IPS-11a (cell line): ENCODE measurements around the gene SPINK6.

Experiments
- H3K4me3 ChIP-seq: one replicate; pipeline ENCODE4 v1.5.1; 2013; ENCODE audit warnings: low read depth, low read length, control low read depth

The SPINK6 gene, protein sequence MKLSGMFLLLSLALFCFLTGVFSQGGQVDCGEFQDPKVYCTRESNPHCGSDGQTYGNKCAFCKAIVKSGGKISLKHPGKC

DNA sequence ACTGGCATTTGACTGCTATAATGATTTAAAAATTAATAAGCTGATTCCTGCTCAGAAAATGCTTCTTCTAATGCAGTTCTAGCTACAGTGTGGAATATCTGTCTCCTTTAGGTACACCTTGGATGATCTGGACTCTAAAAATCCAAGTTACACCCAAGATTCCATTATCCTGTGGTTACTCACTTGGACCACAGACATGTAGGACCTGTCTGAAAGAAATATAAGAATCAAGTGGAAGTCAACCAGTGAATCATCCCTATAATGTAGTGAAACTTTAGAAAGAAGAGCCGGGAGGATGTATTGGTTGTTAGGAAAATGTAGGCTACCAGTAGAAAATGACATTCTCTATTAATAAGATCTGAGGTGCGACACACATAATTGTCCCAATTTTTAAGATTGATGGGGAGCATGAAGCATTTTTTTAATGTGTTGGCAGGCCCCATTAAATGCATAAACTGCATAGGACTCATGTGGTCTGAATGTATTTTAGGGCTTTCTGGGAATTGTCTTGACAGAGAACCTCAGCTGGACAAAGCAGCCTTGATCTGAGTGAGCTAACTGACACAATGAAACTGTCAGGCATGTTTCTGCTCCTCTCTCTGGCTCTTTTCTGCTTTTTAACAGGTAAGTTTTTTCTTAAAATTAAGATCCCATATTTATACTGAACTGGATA lies at the start of gene SPINK6:
Gene SPINK6, plus strand, starts transcription at position 512 of the 673 bp plus-strand sequence. Its CDS starts 55 bp downstream, at position 567.
- no peak within 1 kb of the TSS for H3K4me3 ChIP-seq

DNA sequence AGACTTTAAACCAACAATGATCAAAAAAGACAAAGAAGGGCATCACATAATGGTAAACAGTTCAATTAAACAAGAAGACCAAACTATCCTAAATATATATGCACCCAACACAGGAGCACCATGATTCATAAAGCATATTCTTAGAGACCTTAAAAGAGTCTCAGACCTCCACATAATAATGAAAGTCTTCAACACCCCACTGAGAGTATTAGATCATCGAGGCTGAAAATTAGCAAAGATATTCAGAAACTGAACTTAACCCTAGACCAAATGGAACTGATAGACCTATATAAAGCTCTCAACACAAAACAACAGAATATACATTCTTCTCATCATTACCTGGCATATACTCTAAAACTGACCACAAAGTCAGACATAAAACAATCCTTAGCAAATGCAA lies 46.2 kb upstream of the SPINK6 start:
- H3K4me3 ChIP-seq, result no peak overlapping the region

DNA sequence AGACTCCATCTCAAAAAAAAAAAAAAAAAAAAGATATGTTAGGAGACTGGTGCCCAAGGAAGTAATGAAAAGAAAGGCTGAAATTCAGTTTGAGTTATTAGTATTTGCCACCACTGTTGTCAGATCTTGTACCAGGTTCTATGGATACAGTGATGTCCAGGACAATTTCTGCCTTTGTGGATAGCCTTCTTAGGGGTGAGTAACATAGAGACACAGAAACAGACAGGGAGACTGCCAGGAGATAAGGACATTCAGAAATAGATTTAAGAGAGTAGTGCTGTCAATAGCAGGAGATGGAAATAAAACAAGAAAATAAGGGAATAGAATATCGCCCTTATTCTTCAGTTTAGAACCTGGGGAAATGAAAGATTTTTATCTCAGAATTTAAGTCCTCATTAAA lies 40.8 kb upstream of the SPINK6 start:
- no peak overlapping the region for H3K4me3 ChIP-seq

DNA sequence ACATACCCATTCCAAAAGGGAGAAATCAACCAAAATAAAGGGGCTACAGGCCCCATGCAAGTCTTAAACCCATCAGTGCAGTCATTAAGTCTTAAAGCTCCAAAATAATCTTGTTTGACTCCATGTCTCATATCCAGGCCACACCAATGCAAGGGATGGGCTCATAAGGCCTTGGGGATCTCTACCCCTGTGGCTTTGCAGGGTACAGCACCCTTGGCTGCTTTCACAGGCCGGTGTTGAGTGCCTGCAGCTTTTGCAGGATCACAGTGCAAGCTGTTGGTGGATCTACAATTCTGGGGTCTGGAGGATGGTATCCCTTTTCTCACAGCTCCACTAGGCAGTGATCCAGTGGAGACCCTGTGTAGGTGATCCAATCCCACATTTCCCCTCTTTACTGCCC lies 39.5 kb upstream of the SPINK6 start:
- H3K4me3 ChIP-seq, result no peak overlapping the region

DNA sequence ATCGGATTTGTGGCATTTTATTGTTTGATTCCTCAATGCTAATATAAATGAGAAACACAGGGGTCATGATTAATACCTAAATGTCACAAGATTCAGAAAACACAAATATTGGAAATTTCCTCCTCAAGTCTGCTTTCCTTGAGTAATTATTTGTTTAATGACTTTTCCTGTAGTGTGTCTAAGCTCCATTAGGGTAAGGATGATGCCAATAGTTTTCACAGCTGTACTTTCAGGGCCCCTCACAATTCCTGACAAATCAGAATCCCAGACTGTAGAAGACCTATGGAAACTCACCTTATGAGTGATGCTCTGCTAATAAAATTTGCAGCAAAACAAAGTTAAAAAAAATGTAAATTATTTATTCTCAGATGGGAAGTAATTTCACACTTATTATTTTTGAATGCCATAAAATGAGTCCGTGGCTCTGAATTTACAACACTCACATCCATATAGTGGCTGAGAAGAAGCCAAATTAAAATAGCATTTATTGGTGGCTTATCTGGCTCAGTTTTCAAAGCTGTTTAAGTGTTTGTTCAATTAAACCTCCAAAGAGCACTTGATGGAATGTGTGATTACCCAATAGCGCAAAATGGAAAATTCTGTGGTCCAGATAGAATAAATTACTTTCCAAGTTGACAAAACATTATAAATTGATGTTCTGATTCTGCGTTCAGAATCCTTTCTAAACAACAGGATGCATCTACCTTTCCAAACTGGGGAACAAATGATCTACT lies 36.1 kb upstream of the SPINK6 start:
- no peak overlapping the region for H3K4me3 ChIP-seq

DNA sequence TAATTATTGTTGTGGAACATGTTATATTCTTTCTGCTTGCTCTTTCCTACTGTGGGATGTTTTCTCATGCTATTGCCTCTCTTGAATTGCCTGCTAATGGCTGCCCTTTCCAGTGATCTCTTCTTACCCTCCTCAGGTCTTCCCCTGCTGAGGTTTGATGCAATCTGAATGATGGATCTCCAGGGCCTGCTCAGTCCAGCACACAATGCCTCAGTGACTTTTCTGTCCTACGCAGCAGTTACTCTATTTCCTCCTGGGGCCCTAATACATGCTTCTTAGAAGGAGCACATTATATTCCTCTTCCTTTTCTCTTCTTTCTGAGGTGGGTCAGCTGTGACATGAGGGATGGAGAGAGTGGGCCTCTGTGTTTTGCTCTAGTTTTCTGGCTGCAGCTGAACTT lies 34.6 kb upstream of the SPINK6 start, which contains the start of gene SPINK14:
Gene SPINK14, plus strand, starts transcription at position 301 of the 400 bp plus-strand sequence. CDS start 1,187 bp downstream, outside the sequence.
- H3K4me3 ChIP-seq, result no peak within 1 kb of the TSS

DNA sequence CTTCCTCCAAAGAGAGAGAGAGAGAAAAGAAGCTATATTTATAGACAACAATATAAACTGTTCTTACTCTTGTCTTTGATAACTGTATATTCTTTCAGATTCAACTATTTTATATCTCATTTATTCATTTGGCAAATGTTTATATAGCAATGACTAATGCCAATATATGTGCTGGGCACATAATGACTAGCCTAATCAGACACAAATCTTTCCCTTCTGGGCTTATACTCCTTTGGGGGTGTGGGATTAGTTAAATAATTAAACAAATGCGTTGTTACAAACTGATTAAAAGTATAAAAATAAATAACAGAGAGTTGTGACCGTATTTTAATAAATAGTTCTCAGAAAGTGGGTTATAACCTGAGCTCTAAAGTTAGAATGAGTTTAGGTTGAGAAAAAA lies 30.5 kb upstream of the SPINK6 start:
- no peak overlapping the region for H3K4me3 ChIP-seq

DNA sequence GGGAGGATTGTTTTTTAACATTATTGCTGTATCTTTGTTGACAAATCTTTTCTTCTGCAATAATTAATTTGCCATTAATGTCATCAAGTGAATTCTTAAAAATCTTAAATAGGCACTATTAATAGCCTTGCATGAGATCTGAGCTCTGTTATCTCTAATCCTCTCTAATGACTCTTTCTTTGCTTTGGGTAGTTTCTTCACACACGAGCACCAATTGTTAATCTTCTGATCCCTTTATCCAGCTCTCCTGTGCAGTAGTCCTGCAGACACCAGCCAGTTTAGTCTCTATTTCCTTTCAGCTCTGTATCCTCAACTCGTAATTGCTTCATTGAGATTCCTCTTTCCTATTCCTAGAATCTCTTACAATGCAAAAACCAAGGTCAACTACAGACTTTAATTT lies 26.4 kb upstream of the SPINK6 start:
- H3K4me3 ChIP-seq, result no peak overlapping the region

DNA sequence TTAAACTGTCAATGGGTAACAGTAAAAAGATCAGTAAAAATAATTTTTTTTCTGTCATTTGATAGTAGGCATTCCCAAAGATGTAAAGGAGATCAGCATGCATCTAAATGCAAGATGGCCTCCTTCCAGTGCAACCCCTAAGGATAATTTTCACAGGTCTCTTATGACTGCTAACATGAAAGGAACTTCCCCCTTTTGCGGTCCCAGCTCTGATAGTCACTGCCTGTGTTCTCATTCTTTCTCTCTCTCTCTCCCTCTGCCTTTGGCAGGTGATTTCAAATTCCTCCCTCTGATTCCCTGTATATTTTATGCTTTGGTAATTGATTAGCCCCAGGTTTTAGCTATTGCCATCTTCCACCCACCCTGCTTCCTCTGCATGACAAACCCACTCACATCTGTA lies 25.6 kb upstream of the SPINK6 start:
- H3K4me3 ChIP-seq, result no peak overlapping the region

DNA sequence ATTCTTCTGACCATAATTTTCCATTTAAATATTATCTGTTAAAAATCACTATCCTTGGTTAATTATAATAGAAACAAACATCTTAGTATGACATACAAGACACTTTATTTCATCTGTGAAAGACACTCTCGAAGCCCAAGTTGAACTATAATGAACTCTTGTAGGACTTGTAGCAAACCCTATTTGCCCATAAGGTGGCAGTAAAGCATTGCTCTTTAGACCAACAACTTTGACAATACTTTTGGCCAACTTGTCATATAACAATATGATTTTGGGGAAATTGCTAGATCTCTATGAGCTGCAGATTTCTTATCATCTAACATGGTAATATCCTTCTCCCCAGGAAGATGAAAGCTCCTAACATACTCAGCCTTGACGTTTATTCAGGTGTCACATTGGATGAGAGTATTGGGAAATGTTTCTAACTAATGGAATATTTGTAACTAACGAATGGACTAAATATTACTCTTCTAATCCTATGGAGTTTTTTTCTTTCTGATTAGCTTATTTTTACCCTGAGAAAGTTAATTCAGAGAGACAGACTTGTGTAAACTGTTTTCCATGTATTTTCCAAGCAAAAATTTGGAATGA lies 23.5 kb upstream of the SPINK6 start:
- no peak overlapping the region for H3K4me3 ChIP-seq

DNA sequence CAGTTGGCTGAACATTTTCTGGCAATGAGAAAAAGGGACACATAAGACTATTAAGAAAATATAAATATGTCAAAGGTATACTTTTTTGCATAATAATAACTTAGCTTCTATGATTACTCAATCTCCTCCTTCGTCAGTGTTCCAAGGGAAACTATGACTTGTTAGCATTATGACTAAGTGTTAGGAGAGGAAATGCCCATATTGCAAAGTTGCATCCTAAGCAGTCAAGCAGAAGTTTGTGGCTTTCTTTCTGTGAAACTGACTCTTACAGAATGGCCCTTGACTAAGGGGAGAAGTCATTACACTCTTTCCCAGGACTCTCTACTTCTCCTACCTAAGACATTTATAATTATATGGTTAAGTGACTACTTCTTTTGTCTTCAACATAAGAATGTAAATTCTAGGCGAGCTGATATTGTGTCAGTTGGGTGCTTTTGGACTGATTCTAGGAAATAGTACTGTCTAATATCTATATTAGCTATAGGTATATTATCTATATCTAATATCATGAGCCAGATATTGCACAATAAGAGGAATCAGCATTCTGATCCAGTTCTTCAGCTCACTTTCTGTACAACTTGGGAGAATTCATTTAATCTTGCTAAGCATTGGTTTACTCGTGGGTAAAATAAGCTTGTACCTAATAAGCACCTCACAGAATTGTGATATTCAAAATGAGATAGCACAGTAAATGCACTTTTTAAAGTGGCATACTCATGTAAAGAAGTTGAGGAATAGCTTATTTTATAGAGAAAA lies 16.4 kb upstream of the SPINK6 start:
- H3K4me3 ChIP-seq, result no peak overlapping the region

DNA sequence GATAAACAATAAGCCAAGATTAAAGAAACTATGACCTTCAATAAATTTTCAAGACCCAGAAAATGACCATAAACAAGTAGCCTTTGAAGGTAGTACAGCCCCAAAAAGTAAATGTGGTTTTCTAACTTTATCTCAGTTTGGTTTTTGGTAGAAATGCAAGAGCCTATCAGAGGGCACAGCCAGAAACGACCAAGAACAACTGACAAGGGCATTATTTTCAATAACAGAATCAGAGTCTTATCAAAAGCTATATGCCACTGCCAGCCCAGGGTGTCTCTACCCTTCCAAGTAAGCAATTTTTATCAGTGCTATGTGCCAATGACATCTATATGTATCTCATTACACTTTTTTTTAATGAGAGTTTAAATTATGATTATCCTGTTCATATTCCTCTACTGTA lies 11.8 kb upstream of the SPINK6 start:
- H3K4me3 ChIP-seq, result no peak overlapping the region

DNA sequence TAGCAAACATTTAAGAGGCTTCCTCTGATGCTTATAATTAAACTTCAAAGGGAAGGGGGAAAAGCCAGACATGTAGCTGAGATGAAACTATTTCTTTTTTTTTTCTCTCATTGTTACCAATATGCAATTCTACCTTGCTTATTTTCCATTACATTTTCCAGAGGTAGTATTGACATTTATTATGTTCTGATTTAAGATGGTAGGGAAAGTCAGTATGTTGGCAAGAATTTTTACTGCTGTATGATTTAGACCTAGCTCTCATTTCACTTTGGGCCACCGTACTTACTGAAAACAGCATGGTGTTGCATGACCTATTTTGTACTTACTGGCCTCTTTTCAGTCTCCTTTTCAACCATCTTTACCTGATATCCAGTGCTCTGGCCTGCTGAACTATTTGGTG lies 9.6 kb upstream of the SPINK6 start:
- H3K4me3 ChIP-seq, result no peak overlapping the region

DNA sequence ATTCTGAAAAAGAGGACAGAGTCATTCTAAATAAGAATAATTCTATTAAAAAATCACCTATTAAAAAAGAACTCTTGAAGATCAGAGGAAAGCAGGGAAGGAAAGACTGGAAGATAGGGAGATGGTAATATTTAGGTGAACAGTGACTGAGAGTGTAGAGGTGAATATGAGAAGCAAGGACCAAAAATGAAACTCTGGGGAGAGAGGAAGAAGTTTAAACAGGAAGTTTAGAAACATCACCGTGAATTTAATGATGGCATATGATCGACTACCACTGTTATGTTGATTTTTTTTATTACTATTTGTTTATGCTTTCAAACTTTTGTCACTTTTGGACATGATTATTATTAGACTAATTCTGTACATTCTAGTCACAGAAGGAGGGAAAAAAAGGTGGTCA lies 1.7 kb upstream of the SPINK6 start:
- no peak overlapping the region for H3K4me3 ChIP-seq

DNA sequence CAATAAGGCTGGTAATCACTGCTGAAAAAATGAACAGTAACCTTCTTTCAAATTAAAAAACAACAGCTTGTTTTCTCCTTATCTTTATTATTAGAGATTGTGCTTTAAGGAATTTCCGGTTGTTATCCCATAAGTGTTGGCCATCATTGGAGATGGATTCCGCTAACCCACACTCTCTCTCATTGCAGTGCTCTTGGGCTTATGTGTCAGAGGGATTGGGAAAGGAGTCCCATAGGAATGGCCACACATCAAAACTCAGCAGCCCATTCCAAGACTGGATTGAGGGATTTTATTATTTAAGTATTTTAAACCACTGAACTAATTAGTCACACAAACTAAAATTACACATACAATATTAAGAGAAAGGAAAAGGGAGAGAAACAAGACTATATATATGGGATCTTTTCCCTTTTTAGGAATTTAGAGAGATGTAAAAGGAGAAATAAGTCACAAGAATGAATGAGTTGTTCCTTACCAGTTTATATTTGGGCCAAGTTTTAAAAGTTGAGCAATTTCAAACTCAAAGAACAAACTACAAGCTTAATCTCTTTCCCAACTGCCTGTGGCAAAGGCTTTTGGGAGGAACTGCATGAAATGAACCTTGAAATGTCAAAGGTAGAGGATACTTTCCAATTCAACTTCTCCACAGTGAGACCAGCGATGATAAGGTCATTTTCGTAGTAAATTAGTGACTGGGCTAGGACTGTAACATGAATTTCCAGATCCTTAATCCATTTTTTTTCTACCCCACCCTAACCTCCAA lies 2.4 kb downstream of the SPINK6 start:
- H3K4me3 ChIP-seq, result no peak overlapping the region

DNA sequence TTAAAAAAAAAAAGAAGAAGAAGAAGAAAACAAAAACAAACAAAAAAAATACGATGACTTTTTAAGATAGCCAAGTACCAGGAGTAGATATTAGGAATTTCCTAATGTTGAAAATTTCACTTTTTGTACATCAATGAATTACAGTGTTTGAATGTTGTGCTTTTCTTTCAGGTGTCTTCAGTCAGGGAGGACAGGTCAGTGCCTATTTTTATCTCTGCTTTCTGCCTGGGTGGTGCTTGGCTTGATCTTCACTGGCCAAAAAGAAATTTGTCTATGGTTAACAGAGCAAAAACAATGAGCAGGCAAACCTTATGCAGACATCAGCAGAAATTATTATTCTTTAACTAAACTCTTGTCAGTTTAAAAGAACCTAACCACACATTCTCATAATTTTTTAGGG lies 3.0 kb downstream of the SPINK6 start:
- no peak overlapping the region for H3K4me3 ChIP-seq

DNA sequence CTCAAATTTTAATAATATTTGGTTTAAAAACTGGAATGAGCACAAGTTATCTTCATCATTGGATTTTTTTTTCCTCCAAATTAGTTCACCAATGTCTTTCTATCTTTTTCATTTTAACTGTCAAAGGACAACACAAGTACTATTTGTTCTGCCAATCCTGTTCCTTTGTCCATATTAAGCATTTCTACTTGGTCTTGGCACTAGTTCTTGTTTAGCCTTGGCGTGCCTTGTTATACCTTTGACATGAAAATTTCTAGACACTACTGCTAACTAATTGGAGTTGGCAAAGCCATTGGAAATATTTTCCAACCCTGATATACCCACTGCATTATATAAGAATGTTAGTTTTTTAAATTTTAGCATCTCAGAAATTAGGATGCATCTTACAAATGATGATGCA lies 3.8 kb downstream of the SPINK6 start:
- H3K4me3 ChIP-seq, result no peak overlapping the region

DNA sequence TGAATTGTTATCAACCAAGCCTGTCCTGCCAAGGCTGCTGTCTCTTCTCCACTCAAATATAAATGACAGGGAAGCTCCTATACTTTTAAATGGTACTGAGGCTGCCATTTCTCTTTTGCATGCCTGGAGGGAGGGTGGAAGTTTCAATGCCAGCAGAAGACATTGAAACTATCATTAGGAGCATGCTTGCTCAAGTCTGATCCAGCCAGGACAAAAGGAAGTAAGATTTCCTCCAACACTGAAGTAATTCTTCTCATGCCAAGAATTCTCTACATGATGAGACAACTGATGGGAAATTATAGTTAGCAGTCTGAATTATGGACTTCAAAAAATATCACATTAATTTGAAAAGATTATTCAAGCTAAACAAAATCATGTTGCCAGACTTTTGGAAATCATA lies 5.4 kb downstream of the SPINK6 start:
- H3K4me3 ChIP-seq, result no peak overlapping the region

DNA sequence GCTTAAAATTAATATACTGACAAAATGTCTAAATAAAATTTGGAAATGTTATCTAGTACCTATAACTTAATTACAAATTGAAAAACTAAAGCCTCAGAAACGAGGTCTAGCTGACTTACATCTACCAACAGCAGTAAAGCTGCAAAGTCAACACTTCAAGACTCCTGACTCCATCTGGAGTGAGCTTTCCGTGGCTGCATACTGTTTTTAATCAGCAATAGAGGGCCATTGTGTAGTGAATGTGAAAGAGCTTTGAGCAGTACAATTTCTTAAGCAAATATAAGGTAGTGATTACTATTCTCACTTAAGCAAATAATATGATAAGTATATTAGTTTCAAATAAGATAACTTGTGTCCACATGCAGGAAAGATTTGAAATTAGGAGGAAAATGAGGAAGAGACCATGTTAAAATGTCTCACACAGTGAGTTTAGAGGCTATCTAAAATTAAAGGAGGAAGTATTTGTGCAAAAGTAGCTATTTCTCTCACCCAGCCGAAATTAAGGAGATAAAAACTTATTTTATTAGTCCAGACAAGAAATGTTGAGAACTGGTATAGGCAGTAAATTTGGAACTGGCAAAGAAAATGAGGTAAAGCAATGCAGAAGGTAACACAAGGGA lies 6.4 kb downstream of the SPINK6 start:
- no peak overlapping the region for H3K4me3 ChIP-seq

DNA sequence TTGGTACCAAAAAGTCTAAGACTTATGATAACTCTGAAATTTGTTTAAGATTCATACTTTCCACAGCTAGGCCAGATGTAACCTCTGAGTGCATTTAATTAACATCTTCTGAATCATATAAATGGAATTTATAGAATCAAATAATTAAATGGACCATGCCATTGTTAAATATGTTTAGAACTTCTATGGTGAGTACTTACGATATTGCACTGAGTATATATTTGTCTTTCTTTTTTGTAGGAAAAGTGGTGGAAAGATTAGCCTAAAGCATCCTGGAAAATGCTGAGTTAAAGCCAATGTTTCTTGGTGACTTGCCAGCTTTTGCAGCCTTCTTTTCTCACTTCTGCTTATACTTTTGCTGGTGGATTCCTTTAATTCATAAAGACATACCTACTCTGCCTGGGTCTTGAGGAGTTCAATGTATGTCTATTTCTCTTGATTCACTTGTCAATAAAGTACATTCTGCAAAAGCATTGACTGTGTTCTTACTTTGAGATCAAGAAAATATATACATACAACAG lies 11.9 kb downstream of the SPINK6 start:
- H3K4me3 ChIP-seq, result no peak overlapping the region
